Stimulated activated CD8-positive, alpha-beta memory T cell treated with anti-CD3 and anti-CD28 coated beads, Interleukin-12 subunit alpha, Interleukin-12 subunit beta, amount 100 ng/mL, for 1 hour (primary cell): Measurements from ENCODE around the gene NANOS2.
"Not testable (repeated sequence)": the region's sequence is repeated elsewhere in the genome, so short reads cannot be mapped to it uniquely, and the experiment has no call there.

Experiments used
- DNase-seq: peaks from one replicate; pipeline ENCODE4 v3.0.0-alpha.2; 2020; ENCODE audit warnings: low read depth

NANOS2 gene

DNA sequence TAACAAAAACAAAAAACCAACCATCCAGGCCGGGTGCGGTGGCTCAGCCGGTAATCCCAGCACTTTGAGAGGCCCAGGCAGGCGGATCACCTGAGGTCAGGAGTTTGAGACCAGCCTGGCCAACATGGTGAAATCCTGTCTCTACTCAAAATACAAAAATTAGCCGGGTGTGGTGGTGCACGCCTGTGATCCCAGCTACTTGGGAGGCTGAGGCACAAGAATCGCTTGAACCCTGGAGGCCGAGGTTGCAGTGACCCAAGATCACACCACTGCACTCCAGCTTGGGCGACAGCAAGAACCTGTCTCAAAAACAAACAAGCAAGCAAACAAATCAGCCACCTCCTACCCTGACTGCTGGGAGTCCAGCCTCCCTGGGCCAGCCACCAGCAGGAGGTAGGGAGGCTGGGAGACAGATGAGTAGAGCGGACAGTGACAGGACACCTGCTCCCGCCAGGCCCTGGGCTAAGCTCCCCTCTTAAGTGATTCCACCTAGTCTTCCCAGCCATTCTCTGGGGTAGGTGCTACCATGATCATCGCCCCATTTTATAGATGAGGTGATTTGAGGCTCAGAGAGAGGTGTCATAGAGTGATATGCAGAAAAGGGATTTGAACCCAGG lies 18.5 kb downstream of the NANOS2 start:
- DNase-seq: not testable (repeated sequence)

DNA sequence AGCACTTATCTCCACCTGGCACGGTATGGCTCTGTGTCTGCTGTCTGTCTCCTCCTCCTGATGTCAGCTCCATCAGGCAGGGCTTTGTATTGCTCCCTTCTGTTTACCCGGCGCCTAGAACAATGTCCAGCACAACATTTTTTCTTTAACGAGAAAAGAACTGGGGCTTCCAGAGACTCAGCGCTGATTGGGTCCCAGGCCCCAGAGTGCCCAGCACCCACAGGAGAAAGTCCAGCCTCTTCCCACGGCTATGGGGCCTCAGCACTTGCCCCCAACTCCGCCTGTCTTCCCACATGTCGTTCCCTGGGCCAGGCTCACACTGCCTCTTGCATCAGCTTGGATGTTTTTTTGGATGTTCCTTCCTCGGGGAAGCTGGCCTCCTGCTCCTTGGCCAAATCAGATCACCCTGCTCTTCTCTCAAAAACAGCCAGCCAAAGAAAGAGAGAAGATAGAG lies 19.0 kb downstream of the NANOS2 start:
- DNase-seq: no peak

DNA sequence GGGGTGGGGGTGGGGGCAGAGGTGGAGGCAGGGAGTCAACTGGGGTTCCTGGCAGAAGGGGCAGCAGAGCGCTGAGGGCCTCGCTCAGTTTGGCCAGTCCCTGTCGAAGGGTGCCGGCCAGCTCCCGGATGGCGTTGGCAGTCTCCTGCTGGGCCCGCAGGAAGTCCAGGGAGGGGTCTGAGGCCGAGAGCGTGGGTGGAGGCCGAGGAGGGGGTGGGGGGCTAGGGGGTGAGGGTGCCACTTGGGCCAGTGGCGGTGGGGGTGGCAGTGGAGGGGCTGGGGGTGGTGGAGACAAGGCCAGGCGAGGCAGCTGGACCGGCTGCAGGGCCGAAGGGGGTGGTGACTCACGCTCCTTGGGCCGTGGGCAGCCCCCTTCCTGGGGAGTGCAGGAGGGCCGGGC lies 23.7 kb downstream of the NANOS2 start:
- no peak for DNase-seq

DNA sequence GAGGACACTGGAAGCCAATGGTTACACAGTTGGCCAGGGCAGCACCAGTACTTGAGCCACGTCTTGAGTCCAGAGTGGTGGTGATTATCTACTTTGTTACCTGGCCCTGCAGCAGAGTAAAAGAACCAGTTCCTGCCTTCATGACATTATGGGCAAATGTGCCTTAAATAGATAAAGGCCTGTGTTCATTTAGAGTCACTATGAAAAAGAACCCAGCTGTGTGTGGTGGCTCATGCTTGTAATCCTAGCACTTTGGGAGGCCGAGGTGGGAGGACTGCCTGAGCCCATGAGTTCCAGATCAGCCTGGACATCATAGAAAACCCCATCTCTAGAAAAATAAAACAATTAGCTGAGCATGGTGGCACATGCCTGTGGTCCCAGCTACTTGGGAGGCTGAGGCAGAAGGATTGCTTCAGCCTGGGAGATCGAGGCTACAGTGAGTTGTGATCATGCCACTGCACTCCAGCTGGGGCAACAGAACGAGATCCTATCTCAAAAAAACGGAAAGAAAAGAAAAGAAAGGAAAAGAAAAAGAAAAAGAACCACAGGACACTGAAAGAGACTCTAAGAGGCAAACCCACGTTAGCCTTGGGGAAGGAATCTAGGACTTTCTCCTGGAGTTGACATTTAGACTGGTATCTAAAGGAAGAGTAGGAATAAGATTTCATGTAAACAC lies 25.2 kb downstream of the NANOS2 start:
- DNase-seq: no peak

DNA sequence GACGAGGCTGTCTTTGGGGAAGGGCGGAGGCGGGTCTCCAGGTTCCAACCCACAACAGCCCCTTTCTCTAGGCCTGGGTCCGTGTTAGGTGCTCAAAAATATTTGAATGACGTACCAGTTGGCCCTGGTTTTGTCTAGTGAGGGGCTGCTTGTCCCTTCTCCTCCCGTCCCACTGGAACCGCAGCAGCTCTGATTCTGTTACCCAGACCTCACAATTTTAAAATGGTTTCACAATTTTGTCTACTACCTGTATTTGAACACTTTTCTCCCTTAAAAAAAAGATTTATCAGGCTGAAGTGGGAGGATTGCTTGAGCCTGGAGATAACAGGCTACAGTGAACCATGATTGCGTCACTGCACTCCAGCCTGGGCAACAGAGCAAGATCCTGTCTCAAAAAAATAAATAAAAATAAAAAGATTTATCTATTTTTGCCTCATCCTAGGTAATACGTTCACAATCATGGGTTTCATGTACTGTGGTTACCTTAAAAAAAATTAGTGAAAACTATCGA lies 27.3 kb downstream of the NANOS2 start:
- DNase-seq: no peak

DNA sequence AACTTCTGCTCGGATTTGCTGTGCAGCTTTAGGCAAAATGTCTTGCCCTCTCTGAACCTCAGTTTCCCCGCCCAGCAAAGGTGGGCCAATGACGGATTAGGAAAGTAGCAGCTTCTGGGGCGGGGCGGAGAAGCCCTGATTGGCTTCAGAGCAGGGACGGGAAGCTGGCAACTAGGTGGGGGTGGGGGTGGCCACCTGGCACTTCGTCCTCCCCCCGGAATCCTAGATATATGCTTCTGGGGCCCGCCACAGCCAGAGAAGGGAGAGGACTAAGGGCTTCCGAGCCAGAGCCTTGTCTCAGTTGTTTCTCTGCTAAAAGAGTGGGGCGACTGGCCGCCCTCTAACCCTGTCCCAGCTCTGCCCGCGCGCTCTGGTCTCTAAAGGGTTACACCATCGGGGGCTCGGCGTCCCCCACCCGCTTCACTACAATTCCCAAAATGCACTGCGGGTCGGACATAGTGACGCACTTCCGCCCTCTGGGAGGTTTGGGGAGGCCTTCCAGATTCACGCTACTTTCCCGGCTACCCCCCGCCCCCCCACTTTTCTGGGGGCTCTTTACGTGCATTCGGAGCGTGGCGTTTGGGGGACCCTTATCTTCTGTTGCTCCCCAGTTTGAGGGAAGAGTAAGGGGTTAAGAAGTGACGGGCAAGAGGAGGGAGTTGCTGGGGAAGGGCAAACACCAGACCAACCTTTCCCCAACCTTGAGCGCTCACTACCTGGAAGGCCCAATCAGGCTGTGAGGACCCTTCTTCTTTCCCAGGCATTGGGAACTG lies 28.0 kb downstream of the NANOS2 start:
- peak; percentile 73 for DNase-seq

DNA sequence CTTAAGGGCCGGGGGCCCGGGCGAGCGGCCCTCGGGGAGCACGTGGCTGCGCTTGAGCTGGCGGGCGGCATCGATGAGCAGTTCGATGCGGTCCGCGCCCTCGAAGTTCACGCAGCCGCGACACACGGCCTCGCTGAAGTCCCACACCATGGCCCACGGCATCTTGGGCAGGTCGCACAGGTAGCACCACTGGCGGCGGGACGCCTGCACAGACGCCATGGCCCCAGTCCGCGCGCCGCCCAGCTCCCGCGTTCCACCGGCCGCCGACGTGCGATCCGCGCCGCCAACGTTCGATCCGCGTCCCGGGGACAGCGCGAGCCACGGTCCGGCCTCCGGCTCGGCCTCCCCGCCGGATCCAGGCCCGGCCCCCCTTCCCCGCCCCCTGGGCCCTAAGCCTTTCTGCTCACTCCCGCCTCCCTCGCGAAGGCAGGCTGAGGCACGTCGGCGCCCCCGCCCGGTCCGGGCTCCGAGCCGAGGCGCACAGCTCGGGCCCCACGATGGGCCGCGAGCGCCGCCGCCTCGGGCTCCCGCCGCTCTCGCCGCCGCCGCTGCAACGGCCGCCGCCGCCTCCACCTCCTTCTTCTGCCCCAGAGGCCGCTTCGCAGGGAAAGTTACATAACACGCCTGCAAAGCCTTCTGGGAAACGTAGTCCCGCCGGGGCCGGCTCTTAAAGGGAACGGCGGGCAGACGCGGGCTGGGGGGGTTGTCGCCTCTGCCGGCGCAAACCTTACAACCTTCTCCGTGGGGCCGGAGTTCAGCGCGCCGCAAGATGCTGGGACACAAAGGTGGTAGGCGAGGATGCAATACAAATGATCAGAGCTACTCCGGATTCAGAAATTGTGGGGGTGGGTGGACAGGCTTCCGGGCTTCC lies 28.8 kb downstream of the NANOS2 start, which contains the start of gene IRF2BP1:
Gene IRF2BP1, minus strand, starts transcription at position 586 of the 871 bp plus-strand sequence. Its CDS starts 367 bp downstream, at position 219.
- DNase-seq: peak; percentile 80

DNA sequence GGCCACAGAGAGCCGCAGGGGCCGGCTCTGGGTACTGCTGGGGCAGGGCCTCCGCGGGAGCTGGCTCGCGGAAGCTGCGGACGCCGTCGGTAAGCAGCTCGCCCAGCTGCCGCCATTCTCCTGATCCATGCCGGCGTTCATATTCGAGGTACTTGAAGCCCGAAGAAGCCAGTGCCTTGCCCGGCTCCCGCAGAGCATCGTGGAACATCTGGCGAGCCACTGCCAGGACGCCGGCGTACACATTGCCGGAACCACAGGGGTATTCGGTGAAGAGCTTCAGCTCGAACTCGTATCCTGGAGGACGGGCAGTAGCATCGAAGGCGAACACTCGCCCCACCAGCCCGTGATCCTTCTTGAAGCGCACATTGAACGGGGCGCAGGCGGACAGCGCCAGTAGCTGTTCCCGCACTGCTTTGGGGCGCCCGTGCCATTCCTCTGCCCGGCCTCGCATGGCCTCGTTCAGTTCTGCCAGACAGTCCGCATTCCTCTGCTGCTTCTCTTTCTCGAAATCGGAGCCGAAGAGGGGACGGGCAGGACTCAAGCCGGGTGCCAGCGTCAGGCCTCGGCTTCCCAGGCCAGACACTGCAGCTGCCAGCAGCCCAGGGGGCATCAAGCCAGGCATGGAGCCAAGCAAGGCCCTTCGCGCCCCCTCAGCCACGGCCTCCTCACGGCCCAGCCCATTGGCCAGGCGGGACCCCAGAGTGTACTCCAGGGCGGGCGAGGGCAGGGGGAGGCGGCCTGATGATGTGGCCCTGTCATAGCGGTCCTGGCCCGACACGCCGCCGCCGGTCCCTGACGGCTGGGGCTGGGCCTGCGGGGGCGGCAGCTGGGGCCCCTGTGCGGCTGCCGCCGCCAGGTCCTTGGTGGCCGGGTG lies 29.7 kb downstream of the NANOS2 start:
- no peak for DNase-seq

DNA sequence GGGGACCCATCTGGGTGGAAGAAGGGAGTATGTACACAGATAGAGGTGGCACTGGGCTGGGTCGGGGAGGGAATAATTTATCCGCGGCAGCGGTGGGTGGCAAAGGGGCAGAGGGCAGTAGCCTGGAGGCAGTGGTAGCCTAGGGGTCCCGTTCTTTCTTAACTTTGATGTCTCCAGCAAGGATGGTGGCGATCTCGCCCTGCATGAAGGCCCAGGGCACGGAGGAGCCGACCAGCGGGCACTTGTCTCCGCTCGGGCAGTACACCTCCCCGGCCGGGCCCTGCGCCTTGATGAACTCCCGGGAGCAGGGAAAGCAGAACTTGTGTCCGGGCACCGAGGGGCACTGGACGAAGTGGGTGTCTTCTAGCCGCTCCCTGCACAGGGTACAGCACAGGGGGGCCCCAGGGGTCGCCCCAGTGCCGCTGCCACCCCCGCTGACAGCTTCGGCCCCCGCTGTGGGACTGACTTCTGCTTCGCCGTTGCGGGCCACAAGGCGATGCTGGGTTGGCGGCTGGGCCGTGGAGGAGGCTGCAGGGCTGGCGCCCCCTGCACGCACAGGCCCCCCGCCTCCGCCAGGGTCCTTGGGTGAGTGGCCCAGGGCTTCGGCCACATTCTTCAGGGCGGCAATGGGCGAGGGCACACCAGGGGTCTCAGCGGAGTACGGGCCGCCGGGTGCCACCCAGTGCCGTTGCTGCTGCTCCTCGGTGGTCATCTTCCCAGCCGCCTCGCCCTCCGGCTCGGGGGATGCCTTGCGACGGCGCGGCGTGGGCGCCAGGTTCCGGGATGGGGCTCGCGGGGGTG lies 30.5 kb downstream of the NANOS2 start:
- no peak for DNase-seq

DNA sequence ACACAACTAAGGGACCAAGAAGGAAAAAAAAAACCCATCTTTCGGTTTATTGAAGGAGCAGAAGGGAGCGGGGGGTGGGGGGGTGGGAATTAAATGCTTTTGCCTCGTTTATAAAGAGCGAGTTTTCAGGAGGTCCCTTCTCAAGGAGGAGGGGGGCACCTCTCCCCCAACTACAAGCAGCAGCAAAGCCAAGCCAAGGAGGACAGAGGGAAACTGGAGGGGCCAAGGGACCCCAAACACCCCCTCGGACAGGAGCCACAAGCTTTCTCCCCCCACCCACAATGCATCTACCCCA lies 31.0 kb downstream of the NANOS2 start:
- DNase-seq: no peak

DNA sequence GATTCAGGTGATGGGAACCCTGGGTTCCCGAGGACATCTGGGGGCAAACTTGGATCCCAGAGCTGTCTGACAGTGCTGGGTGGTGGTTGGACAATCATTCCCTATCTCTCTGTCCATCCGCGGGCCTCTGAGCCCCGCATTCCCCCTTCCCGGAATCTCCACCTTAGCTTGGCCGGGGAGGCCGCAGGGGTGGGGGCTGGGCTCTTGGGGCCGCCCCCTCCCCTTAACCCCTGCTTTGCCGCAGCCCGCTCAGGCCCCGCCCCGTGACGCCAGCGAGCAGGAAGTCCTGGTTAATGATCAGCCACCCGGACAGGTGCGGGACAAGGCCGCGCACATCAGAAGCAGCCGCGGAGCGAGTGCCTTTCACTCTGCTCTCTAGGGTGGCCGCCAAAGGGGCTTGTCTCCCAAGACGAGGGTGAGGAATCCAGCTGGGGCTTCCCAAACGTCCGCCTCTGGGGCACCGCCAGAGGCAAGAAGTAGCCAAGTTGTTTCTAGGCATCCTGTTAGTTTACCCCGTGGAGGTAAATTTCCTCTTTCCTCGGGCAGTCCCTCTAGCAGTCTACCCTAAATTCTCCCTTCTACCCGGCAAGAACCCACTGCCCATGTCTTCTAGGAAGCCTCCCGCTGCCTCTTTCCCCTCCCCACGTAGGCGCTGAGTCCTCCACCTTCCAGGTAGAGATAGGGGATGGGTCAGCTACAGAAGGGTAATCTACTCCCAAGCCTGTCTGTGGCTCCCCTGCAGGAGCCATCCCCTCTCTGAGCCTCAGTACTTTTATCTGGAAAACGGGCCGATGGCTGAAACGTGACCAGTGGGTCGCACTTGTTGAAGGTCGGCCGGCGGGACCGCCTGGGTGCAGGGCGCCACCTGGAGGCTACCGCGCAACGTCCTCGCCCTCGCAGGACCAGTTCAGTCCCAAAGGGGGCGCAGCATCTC lies 31.7 kb downstream of the NANOS2 start:
- DNase-seq: peak; percentile 59

DNA sequence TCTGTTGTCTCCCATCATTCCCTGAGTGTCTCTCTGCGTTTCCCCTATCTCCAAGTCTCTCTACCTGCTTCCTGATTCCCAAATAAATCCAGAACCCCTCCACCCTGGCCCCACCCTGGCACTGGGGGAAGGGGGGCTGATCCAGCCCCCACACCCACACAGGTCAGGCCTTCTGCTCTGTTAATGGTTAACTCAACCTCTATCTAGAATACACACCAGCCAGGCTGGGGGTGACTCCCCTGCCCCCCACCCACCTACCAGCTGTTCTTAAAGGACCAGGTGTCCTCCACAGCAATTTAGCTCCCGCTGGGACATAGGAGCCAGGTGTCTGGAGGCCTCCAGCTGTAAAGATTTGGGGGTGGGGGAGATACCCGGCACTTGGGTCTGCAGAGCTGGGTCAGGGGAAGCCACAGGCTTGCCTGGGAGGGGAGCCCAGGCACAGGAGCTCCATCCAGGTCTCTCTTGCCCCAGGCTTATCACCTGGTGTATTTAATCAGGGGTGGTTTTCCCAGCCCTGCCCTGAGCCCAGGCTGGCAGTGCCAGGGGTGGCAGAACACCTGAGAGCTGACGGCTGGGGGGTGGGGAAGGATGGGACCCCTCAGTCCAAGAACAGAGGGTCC lies 32.6 kb downstream of the NANOS2 start:
- no peak for DNase-seq

DNA sequence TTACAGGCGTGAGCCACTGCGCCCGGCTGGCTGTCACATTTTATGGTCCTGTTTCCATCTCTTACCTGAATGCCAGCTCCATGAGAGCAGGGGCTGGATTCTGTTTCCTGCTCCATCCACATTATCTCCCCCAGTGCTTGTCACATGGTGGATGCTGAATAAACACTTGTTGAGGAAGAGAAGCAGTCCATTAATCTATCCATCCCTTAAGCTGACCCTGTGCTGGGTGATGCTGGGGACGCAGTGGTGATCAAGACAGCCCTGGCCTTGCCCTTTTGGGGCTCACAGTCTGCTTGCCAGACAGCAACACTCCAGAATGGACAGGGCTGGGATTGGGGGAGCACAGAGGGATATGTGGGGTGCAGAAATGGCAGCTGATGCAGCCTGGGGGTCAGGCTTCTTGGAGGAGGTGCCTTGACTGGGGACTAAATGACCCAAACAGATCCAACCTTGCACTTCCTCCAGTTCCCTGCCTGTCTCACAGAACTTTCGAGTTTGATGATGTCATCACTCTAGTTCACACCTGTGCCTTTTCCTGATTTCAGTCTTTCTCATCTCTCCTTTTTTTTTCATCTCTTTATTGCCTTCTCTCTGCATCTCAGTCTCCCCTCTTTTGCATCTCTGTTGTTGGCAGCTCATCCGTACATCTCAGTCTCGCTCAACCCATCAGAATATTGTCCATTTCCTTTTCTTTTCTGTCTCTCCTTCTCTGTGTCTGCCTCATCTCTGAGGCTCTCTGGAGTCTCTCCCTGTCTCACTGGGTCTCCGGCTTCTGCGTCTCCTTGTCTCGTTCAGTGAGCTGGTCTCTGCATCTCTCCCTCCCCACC lies 33.3 kb downstream of the NANOS2 start:
- DNase-seq: no peak

DNA sequence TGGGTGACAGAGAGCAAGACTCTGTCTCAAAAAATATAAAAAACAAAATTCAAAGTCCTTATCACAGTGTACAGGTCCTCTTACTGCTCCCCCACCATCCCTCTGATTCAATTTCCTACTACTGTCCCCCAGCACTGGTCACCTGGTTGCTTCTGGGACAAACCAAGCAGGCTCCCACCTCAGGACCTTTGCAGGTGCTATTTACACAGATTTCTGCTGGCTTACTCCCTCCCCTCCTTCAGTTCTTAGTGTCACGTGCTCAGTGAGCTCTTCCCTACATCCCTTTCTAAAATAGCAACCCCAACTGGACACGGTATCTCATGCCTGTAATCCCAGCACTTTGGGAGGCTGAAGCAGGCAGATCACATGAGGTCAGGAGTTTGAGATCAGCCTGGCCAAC lies 34.6 kb downstream of the NANOS2 start:
- DNase-seq: no peak

DNA sequence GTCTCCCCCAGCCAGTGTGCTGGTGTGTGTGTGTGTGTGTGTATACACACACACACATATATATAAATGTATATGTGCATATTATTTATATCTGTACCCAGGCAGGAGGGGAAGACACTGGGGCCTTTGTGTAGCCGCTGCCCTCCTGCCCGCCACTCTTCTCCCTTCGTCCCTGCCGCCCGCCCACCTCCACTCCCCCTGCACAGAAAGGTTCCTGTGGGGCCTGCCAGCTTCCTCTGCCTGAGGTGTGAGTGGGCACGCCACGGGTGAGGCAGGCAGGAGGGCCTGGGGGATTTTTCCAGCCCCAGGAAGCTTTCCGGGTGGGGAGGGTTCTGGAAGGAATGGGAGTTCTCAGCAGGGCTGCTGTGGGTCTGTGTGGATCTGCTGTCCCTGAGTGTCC lies 35.5 kb downstream of the NANOS2 start:
- DNase-seq: no peak

DNA sequence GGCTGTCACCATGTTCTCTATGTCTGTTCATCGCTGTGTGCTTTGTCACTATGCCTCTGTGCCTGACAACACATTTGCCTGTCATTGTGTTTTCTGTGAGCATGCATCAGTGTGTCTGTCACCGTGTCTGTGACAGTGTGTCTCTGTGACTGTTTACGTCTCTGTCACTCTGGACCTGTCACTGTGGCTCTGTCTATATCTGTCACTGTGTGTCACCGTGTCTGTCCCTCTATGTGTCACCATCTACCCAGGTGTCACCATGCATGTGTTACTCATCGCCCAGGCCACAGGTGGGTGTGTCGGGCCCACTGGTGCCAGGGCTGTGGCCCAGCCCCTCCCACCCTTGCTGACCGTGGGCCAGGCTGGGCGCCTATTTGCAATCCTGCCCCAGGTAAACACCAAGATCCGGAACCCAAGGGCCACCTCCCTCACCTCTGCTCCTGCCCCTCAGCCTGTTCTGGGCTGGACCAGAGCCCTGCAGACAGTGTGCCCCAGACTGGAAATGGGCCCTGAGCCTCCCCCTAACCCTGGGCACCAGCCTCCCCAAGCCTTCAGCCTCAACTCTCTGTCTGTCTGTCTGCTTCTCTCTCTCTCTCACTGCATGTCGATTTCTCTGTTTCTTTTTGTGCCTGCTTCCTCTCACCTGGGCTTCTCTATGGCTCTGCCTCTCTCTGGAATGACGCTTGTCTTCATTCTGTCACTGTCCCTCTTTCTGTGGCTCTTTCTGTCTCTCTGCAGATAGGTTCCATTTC lies 36.4 kb downstream of the NANOS2 start:
- no peak for DNase-seq
